HTR-8/SVneo (cell line): ENCODE measurements around the gene MALL.
"Not testable (repeated sequence)": the region's sequence is repeated elsewhere in the genome, so short reads cannot be mapped to it uniquely, and the experiment has no call there.

Experiments used
- DNase-seq: peaks from one replicate; pipeline ENCODE4 v3.0.0; 2011; ENCODE audit warnings: low spot score, mixed read lengths; ENCODE audit not compliant: insufficient read length
- FAIRE-seq: peaks from 2 replicates; lab custom pipeline; 2011; peaks lifted over from hg19 to GRCh38; lab: Jason Lieb, UNC

MALL gene

GRCh38 chr2:110100480-110100879, 15.1 kb downstream of the MALL start:
- FAIRE-seq = no peak
- DNase-seq = no peak

GRCh38 chr2:110099471-110100225, 16.0 kb downstream of the MALL start:
- no peak for FAIRE-seq
- no peak for DNase-seq

- FAIRE-seq (no peak), DNase-seq (no peak)
Measured at GRCh38 chr2:110099038-110099425, 16.6 kb downstream of the MALL start.

DNA sequence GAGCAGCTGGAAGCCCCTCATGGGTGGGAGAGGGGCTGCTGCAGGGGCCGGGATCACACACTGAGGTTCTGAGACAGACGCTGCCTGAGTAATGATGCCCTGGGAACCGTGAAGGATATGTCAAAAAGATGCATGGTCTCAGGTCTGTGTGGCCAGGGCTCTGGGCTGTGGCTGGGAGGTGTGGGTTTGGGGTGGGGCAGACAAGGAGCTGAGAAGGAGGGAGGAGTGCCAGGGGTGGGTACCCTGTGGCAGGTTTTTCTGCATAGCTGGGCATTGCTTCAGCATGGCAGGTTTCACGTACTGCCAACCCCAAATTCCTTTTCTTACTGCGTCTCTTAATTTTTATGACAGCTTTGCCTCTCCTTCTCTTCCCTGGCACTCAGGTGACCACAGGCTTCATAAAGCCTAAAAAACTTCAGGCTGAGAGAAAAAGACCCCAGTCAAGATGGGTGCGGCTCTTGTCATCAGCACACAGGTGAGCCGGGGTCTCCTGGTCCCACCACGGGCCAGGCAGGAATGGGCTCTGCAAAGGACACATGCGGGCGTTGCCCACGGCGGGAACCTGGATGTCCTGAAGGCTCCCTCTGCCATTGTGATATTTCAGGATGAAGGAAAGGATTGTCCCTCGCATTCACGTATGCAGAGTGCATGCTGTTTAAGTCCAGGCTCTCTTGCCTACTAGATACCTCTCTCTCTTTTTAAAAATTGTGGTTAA, 18.0 kb downstream of the MALL start:
- no peak for FAIRE-seq
- DNase-seq = no peak

GRCh38 chr2:110095994-110096633, 19.5 kb downstream of the MALL start:
- DNase-seq (no peak), FAIRE-seq (no peak)

GRCh38 chr2:110094884-110095534, 20.6 kb downstream of the MALL start:
- DNase-seq, FAIRE-seq: not testable (repeated sequence)

DNA sequence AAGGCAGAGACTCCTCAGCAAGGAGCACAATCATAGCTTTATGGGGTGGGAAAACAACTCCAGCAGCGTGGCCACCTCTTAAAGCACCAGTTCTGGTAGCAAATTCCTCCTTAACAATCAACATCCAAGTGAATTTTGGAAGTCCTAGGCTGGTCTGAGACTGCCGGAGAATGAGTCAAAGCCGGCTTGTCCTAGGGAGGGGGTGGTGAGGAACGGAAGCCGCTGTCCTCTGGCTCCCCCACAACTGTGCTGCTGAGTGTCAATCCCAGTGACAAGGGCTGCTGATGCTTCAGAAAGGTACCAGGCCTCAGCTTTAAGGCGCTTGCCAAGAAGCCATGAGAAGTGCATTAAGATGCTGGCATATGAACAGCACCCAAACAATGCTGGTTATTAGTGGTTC, 21.7 kb downstream of the MALL start:
- FAIRE-seq, DNase-seq: not testable (repeated sequence)

DNA sequence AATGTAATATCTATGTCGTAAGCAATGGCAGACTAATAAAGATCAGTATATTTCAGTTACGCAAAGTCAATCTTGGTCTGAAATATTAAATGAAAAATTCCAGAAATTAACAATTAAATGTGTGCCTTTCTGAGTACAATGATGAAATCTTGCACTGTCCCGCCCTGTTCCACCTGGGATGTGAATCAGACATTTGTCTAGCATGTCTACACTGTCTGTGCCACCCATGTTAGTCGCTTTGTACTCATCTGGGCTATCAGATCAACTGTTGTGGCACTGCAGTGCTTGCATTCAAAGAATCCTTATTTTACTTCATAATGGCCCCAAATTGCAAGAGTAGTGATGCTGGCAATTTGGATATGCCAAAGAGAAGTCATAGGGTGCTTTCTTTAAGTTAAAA, 25.5 kb downstream of the MALL start:
- not testable (repeated sequence) for FAIRE-seq, DNase-seq

DNA sequence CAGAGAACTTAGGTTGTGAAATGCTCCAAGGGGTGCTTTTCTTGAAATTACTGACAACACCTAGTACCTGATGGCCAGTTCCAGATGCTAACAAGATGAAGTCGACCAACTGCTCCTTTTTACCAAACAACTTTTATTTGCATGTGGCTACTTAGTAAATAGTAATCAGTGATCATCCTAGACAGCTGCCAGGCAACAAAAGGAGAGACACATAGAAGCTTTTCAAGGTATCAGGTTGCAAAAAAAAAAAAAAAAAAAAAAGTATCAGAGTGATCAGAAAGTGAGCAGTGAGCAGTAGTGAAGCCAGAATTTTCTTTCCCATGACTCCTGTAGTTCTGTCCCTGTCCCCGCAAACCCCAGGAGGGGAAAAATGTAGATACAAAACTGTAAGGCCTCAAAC, 31.9 kb downstream of the MALL start:
- FAIRE-seq, DNase-seq: not testable (repeated sequence)

GRCh38 chr2:110083162-110083561, 32.5 kb downstream of the MALL start:
- FAIRE-seq, DNase-seq: not testable (repeated sequence)

GRCh38 chr2:110078104-110078503, 37.5 kb downstream of the MALL start:
- FAIRE-seq, DNase-seq: not testable (repeated sequence)

DNA sequence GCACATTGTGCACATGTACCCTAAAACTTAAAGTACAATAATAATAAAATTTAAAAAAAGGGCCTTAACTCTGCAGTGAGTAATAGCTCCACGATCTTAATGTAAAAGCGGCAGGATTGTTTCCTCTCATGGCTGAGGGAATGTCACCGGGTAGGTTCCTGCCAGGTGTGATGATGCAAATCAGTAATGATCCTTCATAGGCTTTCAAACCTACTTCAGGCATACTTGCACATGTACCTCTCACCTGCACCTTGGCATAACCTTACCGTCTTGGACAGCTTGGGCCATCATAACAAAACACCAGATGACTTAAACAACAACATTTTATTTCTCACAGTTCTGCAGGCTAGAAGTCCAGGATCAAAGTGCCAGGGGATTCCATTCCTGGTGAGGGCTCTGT, 39.7 kb downstream of the MALL start:
- DNase-seq = not testable (repeated sequence)
- peak; percentile 16 for FAIRE-seq

DNA sequence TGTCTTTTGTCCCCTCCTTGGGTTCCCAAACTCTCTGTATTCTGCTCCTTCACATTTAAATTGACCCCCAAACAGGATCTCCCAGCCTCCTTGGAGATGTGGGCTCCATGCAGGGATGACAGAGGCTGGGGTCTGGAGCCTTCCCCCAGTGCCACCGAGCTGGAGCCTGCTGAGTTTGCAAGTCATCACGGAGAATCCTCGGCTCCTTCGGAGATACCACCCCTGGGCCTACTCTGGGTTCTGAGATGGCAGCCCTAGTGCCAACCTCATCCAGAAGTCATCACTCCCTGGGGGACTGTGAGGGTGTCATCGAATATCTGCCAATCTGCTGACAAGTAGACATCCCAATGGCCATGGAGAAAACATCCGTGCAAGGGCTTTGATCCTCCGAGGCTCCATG, 45.8 kb downstream of the MALL start:
- DNase-seq, FAIRE-seq: not testable (repeated sequence)

DNA sequence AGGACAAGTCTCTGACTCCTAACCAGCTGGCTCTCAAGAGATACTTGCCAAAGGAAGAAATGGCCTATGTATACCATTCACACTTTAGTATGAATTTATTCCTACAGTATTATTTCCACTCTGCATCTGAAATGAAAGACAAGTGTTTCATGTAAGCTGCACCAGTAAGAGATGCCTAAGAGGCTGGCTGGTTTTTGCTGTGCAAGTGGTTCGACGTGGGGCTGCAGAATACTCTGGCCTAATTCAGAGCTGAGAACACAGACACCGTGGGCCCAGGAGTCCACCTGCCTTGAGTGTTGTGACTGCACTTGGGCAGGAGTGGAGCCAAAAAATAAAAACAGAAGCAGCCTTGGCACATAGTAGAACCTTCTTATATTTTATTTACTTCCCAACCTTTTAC, 47.5 kb downstream of the MALL start:
- not testable (repeated sequence) for DNase-seq, FAIRE-seq

DNA sequence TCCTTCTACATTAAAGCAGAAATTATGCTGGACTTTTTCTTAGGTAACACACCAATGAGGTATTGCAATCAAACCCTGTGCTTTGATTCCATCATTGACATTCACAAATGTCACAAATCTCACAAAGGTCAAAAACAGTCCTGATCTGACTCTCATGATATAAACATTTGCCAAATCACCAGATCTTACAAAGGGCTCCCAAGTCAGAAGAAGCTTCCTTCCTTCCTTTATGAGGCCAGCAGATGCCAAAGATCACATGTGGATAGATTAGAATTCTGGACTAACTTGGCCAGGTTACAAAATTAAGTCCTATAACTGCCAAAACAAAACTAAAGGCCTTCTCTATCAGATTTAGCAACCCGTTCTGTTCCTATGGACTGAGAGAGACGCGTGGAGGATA, 53.3 kb downstream of the MALL start:
- not testable (repeated sequence) for FAIRE-seq

DNA sequence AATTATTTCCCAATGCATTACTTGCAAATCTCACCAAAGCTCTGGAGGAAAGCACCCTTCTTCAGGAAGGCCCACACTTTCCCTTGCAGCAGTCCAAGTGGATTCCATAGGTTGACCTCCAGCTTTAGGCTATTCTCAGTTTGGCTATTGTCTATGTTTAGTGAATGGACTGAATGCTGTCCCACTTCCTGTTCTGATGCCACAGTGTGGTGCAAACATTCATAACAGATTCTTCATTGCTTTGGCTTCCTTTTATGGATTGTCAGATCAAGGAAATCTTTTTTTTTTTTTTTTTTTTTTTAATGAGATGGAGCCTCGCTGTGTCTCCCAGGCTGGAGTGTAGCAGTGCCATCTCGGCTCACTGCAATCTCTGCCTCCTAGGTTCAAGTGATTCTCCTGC, 55.1 kb downstream of the MALL start:
- DNase-seq, FAIRE-seq: not testable (repeated sequence)

More for the DNA sequence above, 53.3 kb downstream of the MALL start:
- DNase-seq = not testable (repeated sequence)

GRCh38 chr2:110059694-110060358, 55.8 kb downstream of the MALL start:
- not testable (repeated sequence) for FAIRE-seq, DNase-seq

- not testable (repeated sequence) for DNase-seq, FAIRE-seq
Measured at GRCh38 chr2:110059009-110059693, 56.5 kb downstream of the MALL start.

DNA sequence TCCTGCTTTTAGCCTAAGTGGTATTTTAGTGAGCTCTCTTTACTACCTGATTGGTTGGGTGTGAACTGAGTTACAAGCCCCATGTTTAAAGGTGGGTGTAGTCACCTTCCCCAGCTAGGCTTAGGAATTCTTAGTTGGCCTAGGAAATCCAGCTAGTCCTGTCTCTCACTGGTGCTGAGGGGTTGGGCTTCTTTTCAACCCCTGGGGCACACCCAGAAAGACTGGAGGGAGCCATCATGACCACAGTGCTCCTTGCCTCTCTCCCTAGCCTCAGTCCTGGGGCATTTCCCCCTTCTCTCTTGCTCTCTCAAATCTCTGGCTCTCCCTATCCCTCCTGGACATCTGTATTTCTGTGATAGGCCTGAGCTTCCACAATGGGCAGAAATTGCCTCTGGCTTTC, 57.6 kb downstream of the MALL start:
- FAIRE-seq, DNase-seq: not testable (repeated sequence)
